ENCODE results near the gene STT3B. TPM values are rescaled to one million over a fixed set of nuclear protein-coding genes. Genes with fewer than 3 reads are reported as not detected.

Gene STT3B
- polyA plus RNA-seq, 1 donor (not counting 4 experiments of a cell fraction or from before 2014, with no cell fraction given), result 129 TPM

DNA sequence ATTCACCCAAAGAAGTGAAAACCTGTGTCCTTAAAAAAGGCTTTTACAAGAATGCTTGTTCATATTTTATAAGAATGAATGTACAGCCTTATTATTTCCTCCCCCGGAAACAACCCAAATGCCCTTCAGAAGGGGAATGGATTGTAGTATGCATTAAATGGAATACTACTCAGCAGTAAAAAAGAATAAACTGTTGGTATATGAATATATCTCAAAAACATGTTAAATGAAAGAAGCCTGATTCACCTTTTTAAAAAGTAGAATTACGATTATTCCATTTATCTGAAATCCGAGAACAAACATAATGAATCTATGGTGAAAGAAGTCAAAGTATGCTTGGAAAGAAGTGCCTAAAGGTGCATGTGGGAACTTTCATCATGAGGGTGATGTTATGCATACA, 20.5 kb downstream of the STT3B start:
- Histone ChIP-seq H2AFZ (ENCODE audit: control insufficient read depth, low read length) (no peak overlapping the region), H3K27me3 (ENCODE audit: control insufficient read depth, extremely low read depth, insufficient read depth, low read length) (no peaks in the 10 kb centered on the region), H3K4me1 (ENCODE audit: control insufficient read depth, extremely low read depth, insufficient read depth, low read length) (peaks cover 5% of the 10 kb centered on the region), H3K36me3 (ENCODE audit: control insufficient read depth in 2 of 2, extremely low read depth in 1 of 2, insufficient read depth in 2 of 2, low read length in 2 of 2) (no peaks in the 10 kb centered on the region), H3K4me3 (ENCODE audit: control insufficient read depth in 2 of 3, extremely low read depth in 1 of 3, insufficient read depth in 2 of 3, low read depth in 1 of 3, low read length in 3 of 3) (no peak overlapping the region), H3K27ac (ENCODE audit: control insufficient read depth, insufficient read depth, low read length) (no peak overlapping the region), H3K4me2 (ENCODE audit: control insufficient read depth, extremely low read depth, insufficient read depth, low read depth, low read length) (no peak overlapping the region), H3K79me2 (ENCODE audit: control insufficient read depth, insufficient read depth, low read length) (peaks cover 98% of the 10 kb centered on the region), H3K9me3 (ENCODE audit: control insufficient read depth, low read depth, low read length) (no peaks in the 10 kb centered on the region), H3K9me1 (ENCODE audit: control insufficient read depth, extremely low read depth, insufficient read depth, low read length) (no peaks in the 10 kb centered on the region), H3K9ac (ENCODE audit: control insufficient read depth, extremely low read depth, insufficient read depth, low read length) (no peak overlapping the region), H4K20me1 (ENCODE audit: control insufficient read depth, extremely low read depth, insufficient read depth, low read length) (peaks cover 6% of the 10 kb centered on the region)
- dilution Hi-C loops (cut with MboI; ENCODE audit: extremely low pct_ligation_motif_present, low sequenced_read_pairs), result no loop called here
- TF ChIP-seq EZH2 (IDR thresholded peaks at IDR 0.05; ENCODE audit: low read length) (no peak), CTCF (optimal IDR thresholded peaks at IDR 0.05 in 1 of 3, IDR thresholded peaks at IDR 0.05 in 1 of 3, conservative IDR thresholded peaks at IDR 0.05 in 1 of 3; ENCODE audit: extremely low read depth in 1 of 3, insufficient read depth in 2 of 3, low read length in 3 of 3) (no peak)
- DNase-seq (ENCODE audit: low read depth, low spot score) (no peak), FAIRE-seq (no peak)

GRCh38 chr3:31555204-31555603, 22.5 kb downstream of the STT3B start:
- Histone ChIP-seq H2AFZ (ENCODE audit: control insufficient read depth, low read length) (no peak overlapping the region), H4K20me1 (ENCODE audit: control insufficient read depth, extremely low read depth, insufficient read depth, low read length) (peaks cover 6% of the 10 kb centered on the region), H3K9ac (ENCODE audit: control insufficient read depth, extremely low read depth, insufficient read depth, low read length) (no peak overlapping the region), H3K4me3 (ENCODE audit: control insufficient read depth in 2 of 3, extremely low read depth in 1 of 3, insufficient read depth in 2 of 3, low read depth in 1 of 3, low read length in 3 of 3) (no peak overlapping the region), H3K9me1 (ENCODE audit: control insufficient read depth, extremely low read depth, insufficient read depth, low read length) (no peaks in the 10 kb centered on the region), H3K79me2 (ENCODE audit: control insufficient read depth, insufficient read depth, low read length) (peaks cover 98% of the 10 kb centered on the region), H3K4me1 (ENCODE audit: control insufficient read depth, extremely low read depth, insufficient read depth, low read length) (no peaks in the 10 kb centered on the region), H3K4me2 (ENCODE audit: control insufficient read depth, extremely low read depth, insufficient read depth, low read depth, low read length) (no peak overlapping the region), H3K27me3 (ENCODE audit: control insufficient read depth, extremely low read depth, insufficient read depth, low read length) (no peaks in the 10 kb centered on the region), H3K9me3 (ENCODE audit: control insufficient read depth, low read depth, low read length) (no peaks in the 10 kb centered on the region), H3K36me3 (ENCODE audit: control insufficient read depth in 2 of 2, extremely low read depth in 1 of 2, insufficient read depth in 2 of 2, low read length in 2 of 2) (no peaks in the 10 kb centered on the region), H3K27ac (ENCODE audit: control insufficient read depth, insufficient read depth, low read length) (no peak overlapping the region)
- dilution Hi-C loops (cut with MboI; ENCODE audit: extremely low pct_ligation_motif_present, low sequenced_read_pairs), result no loop called here
- no peak for FAIRE-seq
- DNase-seq (ENCODE audit: low read depth, low spot score), result no peak
- TF ChIP-seq CTCF (optimal IDR thresholded peaks at IDR 0.05 in 1 of 3, IDR thresholded peaks at IDR 0.05 in 1 of 3, conservative IDR thresholded peaks at IDR 0.05 in 1 of 3; ENCODE audit: extremely low read depth in 1 of 3, insufficient read depth in 2 of 3, low read length in 3 of 3), result no peak

Measured in keratinocyte (primary cell).